NB4 (cell line): Measurements from ENCODE around the gene LGR4.

Source experiments
- DNase-seq: peaks from one replicate; pipeline ENCODE4 v3.0.0; 2010; ENCODE audit warnings: low read depth
- H3K4me3 ChIP-seq: one replicate; pipeline ENCODE4 v1.5.1; 2011; ENCODE audit warnings: mild to moderate bottlenecking, low read depth, low read length, moderate library complexity
- MYC ChIP-seq: IDR thresholded peaks from 2 replicates; pipeline ENCODE4 v1.6.1; 2011; ENCODE audit warnings: low read depth, low read length
- POLR2A ChIP-seq: IDR thresholded peaks from 2 replicates; pipeline ENCODE4 v1.6.1; 2011; ENCODE audit warnings: mild to moderate bottlenecking; ENCODE audit not compliant: insufficient read length; ENCODE audit errors: extremely low read depth
- TF ChIP-seq, protein P1 (sequence below): IDR thresholded peaks from 2 replicates; pipeline ENCODE4 v1.6.1; 2011; ENCODE audit warnings: low read depth, low read length
- TF ChIP-seq, protein P2 (sequence below): IDR thresholded peaks from one replicate; pipeline ENCODE4 v1.5.1; 2012; ENCODE audit warnings: low read depth, low read length

The LGR4 gene

DNA sequence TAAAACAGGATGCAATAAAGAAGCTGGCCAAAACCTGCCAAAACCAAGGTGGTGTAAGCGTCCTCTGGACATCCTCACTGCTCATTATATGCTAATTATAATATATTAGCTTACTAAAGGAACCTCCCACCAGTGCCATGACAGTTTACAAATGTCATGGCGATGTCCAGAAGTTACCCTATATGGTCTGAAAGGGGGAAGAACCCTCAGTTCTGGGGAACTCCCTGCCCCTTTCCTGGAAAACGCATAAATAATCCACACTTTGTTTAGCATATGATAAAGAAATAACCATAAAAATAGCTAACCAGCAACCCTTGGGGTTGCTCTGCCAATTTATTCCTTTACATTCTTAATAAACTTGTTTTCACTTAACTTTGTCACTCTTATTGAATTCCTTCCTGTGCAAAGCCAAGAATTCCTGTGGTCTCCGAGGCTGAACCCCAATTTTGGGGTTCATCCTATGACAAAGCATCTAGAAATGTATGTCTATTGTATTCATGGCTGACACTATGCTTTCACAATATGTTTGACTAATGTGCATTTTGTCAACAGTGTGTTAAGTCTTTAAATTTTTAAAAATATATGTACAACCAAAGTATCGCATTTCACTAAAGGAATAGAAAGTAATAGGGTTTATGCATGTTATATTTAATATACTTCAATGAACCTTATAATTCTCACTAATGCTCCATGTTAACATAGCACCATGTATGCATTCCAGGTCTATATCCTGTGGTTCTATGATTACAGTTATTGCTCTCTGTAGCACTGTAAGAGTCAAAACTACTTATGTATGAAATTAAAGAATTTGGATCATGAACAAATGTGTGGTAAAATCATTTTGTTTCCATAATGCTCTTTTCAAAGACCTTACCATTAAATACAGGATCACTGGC lies 25.1 kb downstream of the LGR4 start:
- no peak overlapping the region for H3K4me3 ChIP-seq
- TF ChIP-seq MYC (no peak), POLR2A (no peak)
- no peak for DNase-seq

DNA sequence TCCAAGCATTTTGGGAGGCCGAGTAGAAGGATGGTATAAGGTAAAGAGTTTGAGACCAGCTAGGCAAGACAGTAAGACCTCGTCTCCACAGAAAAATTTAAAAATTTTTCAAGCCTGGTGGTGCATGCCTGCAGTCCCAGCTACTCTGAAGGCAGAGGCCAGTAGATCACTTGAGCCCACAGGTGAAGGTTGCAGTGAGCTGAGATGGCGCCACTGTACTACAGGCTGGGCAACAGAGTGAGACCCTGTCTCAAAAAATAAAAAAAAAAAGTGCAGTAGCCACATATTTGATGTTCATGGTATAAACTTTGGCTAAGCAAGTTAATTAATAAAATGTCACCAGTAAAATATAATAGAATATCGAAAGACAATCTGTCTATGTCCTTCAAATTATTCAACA lies 27.0 kb downstream of the LGR4 start:
- no peak overlapping the region for H3K4me3 ChIP-seq
- TF ChIP-seq, protein P1, sequence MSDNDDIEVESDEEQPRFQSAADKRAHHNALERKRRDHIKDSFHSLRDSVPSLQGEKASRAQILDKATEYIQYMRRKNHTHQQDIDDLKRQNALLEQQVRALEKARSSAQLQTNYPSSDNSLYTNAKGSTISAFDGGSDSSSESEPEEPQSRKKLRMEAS = no peak
- TF ChIP-seq MYC (no peak), POLR2A (no peak)
- TF ChIP-seq, protein P2, sequence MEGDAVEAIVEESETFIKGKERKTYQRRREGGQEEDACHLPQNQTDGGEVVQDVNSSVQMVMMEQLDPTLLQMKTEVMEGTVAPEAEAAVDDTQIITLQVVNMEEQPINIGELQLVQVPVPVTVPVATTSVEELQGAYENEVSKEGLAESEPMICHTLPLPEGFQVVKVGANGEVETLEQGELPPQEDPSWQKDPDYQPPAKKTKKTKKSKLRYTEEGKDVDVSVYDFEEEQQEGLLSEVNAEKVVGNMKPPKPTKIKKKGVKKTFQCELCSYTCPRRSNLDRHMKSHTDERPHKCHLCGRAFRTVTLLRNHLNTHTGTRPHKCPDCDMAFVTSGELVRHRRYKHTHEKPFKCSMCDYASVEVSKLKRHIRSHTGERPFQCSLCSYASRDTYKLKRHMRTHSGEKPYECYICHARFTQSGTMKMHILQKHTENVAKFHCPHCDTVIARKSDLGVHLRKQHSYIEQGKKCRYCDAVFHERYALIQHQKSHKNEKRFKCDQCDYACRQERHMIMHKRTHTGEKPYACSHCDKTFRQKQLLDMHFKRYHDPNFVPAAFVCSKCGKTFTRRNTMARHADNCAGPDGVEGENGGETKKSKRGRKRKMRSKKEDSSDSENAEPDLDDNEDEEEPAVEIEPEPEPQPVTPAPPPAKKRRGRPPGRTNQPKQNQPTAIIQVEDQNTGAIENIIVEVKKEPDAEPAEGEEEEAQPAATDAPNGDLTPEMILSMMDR = no peak

DNA sequence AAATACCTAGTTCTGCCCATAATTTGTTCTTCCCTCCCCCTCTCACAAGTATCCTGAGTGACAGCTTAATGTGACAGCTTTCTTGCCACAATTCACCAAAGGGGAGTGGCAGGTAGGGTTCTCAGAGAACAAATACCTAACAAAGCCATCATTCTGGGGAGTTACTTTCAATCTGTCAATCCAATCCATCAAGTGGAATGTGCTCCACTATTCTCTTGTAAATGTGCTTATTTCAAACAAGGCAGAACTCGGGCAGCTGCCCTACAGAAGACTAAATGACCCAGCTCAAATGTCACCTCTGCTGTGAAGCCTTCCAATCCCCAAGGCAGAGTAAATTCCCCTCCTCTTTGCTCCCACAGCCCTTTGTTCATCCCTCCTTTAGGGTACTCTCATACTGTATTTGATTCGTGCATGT lies 27.8 kb downstream of the LGR4 start:
- DNase-seq = no peak
- no peak overlapping the region for H3K4me3 ChIP-seq
- TF ChIP-seq, protein P1 = no peak
- TF ChIP-seq, protein P2 = no peak
- no peak for TF ChIP-seq POLR2A
- no peak for TF ChIP-seq MYC

More for the DNA sequence above, 27.0 kb downstream of the LGR4 start:
- no peak for DNase-seq

DNA sequence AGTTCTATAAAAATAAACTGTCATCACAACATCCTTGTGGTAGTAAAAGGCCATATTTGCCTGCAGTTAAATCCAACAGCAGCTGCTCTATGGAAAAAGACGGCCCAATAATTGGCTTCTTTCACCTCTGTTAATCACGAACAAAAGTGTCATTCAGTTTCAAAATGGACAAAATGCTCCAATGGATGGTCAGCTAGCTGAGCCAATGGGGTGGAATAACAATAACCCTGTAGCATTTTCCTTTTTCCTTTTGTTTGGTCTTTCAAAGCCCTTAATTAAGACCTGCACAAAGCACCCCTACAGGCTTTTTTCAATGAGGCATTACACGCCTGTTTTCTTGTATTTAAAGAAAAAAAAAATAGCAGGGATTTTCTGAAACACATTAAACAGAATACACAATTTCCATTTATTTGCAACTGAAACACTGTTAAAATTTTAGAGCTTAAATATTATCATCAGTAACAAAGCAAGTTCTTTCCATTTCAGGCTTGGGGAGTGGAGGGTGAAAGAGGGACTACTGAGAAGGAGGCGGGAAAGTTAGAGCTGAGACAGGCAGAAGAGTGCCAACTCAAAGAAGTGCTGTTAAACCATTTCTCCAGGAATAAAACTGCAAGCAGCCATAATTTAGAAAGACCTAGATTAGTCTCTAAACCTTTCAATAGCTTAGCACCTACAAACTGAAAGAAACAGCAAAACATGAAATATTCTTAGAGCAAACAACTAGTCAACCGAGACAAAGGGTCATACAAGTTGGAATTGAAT lies 28.7 kb downstream of the LGR4 start:
- TF ChIP-seq, protein P2 = no peak
- no peak for TF ChIP-seq MYC
- TF ChIP-seq, protein P1 = no peak
- no peak for TF ChIP-seq POLR2A
- H3K4me3 ChIP-seq = no peak overlapping the region
- no peak for DNase-seq

DNA sequence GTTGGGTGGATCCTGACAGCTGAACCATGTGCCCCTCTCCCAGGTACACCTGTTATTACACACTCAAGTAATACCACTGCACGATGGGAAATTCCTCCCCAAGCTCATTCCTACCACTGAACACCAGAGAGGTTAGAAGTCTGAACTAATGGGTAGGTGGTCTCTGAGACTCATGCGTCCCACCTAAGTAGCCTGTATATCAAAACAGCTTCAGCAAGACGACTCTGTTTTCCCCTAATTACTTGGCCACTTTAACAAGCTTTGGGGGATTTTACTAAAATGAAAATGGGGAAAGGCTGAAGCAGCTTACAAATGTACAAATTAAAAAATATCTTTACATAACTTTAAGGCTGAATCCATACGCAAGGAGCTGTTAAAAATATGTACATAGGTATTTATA lies 29.4 kb downstream of the LGR4 start:
- no peak for DNase-seq
- no peak overlapping the region for H3K4me3 ChIP-seq
- TF ChIP-seq MYC (no peak), POLR2A (no peak)
- TF ChIP-seq, protein P1 = no peak
- TF ChIP-seq, protein P2 = no peak

DNA sequence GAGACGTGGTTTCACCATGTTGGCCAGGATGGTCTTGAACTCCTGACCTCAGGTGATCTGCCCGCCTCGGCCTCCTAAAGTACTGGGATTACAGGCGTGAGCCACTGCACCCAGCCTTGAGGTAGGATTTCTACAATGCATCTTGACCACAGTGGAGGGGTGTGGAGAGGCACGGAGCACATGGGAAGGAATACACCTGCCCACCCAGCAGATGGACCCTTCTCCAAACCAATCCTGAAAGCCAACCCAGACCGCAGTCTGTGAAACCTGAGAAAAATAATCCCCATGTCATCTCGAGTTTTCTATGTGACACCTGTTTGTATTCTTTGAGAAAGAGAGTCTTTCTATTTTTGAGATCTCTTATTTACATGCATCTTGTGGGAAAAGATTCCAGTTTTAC lies 32.5 kb downstream of the LGR4 start:
- DNase-seq = no peak
- TF ChIP-seq MYC (no peak), POLR2A (no peak)
- TF ChIP-seq, protein P2 = no peak
- no peak overlapping the region for H3K4me3 ChIP-seq
